Aorta (tissue), 5 donors: ENCODE results near the gene CMC1. TPM values are rescaled to one million over a fixed set of nuclear protein-coding genes. Genes with fewer than 3 reads are reported as not detected.

ENCODE experiments used
- ATAC-seq: fragments of 200-7000 bp; cut with Tn5 transposase; one replicate; pipeline ENCODE4 v1.9.1; 2022; ENCODE audit warnings: moderate library complexity; ENCODE audit not compliant: low FRiP score
- DNase-seq, 2 donors: peaks; one replicate each; pipeline ENCODE4 v3.0.0-alpha.2; 2020
- H3K27ac ChIP-seq, 2 donors: one replicate each; pipeline ENCODE4 v1.5.1; 2013; ENCODE audit warnings: low read length in 2 of 2, mild to moderate bottlenecking in 2 of 2, moderate library complexity in 2 of 2, control low read depth in 1 of 2, inconsistent platforms in 1 of 2, low read depth in 1 of 2
- H3K27me3 ChIP-seq, 2 donors: one replicate each; pipeline ENCODE4 v1.6.1; 2013; ENCODE audit warnings: control low read depth in 1 of 2, low read length in 1 of 2, mild to moderate bottlenecking in 1 of 2, moderate library complexity in 1 of 2; ENCODE audit not compliant: insufficient read depth in 2 of 2, control insufficient read depth in 1 of 2
- H3K36me3 ChIP-seq, 2 donors: one replicate each; pipeline ENCODE4 v1.6.1; 2013; ENCODE audit warnings: control low read depth in 1 of 2, low read length in 1 of 2, mild to moderate bottlenecking in 1 of 2; ENCODE audit not compliant: insufficient read depth in 2 of 2, control insufficient read depth in 1 of 2
- H3K4me1 ChIP-seq, 2 donors: one replicate each; pipeline ENCODE4 v1.6.1; 2013; ENCODE audit warnings: low read length in 2 of 2, control low read depth in 1 of 2, mild to moderate bottlenecking in 1 of 2, moderate library complexity in 1 of 2; ENCODE audit not compliant: insufficient read depth in 2 of 2, control insufficient read depth in 1 of 2
- H3K4me3 ChIP-seq, 2 donors: one replicate each; pipeline ENCODE4 v1.5.1; 2013; ENCODE audit warnings: low read length in 2 of 2, control low read depth in 1 of 2, mild to moderate bottlenecking in 1 of 2
- H3K9me3 ChIP-seq: one replicate; pipeline ENCODE4 v1.6.1; 2013; ENCODE audit warnings: mild to moderate bottlenecking, low read length; ENCODE audit not compliant: control insufficient read depth
- WGBS, 2 donors: extraction: QIAGEN DNeasy Blood & Tissue Kit; methylation state at CpG; one replicate each; pipeline ENCODE4 v1.1.7; 2013; 5-methylcytosine and 5-hydroxymethylcytosine counted together
- intact Hi-C, 2 donors: fragments of 100-400 bp; cut with DNase I; formaldehyde crosslinking; loops; one replicate each; pipeline versions ENCODE4 v1.14.2 to v1.15.0; 2022
- polyA plus RNA-seq, 2 donors: library from polyadenylated mRNA; stranded (reverse); fragments of 200-250 nt; gene quantifications; one replicate each; pipeline ENCODE4 v1.2.3, GENCODE V29; 2013
- total RNA-seq, 2 donors: library from RNA; stranded (reverse); fragmentation: NEBNext Ultra II Directional; extraction: Animal tissue kit (Norgen Biotek cat#: 25700); gene quantifications; one replicate each; pipeline ENCODE4 v1.2.1, GENCODE V29; 2021
- donor health status: healthy with polysubstance abuse.
- donor health status: Bipolar disorder and iron deficiency.
- donor health status: DM: no; HTN: no; CAD: no.
- donor health status: DM: no; HTN: no; CAD: no.
- donor health status: DM: yes; HTN: yes; CAD: no.

CMC1 gene
- total and polyA plus RNA-seq, 4 donors: 16.0 to 69.9 (median 20.1) TPM

- DNase-seq (no peak), ATAC-seq (no peak)
- Histone ChIP-seq H3K4me3 (no peak overlapping the region), H3K4me1 (no peaks in the 10 kb centered on the region), H3K9me3 (no peaks in the 10 kb centered on the region), H3K36me3 (no peaks in the 10 kb centered on the region), H3K27me3 (no peaks in the 10 kb centered on the region), H3K27ac (no peak overlapping the region)
- intact Hi-C loops: no loop called here
- 86 to 91% methylated on average over 3 of the region's 3 CpGs for WGBS, 2 donors
These were observed 2.3 kb upstream of the CMC1 start for GRCh38 chr3:28239108-28239507.

- DNase-seq: no peak
- 60 to 66% methylated on average over 7 of the region's 7 CpGs for WGBS, 2 donors
- no peaks in the 10 kb centered on the region for H3K36me3 ChIP-seq
- H3K27me3 ChIP-seq: no peaks in the 10 kb centered on the region
- ATAC-seq: no peak
- H3K4me3 ChIP-seq: peak overlapping the region; percentile 54 to 64
- H3K9me3 ChIP-seq: no peaks in the 10 kb centered on the region
- no peak overlapping the region for H3K27ac ChIP-seq
- H3K4me1 ChIP-seq: no peaks in the 10 kb centered on the region
- intact Hi-C loops: no loop called here
These were observed 978 bp upstream of the CMC1 start for GRCh38 chr3:28240441-28240840.

GRCh38 chr3:28242519-28242918 is 1.1 kb downstream of the CMC1 start:
- Histone ChIP-seq H3K27me3 (no peaks in the 10 kb centered on the region), H3K4me1 (no peaks in the 10 kb centered on the region), H3K36me3 (no peaks in the 10 kb centered on the region), H3K9me3 (no peaks in the 10 kb centered on the region), H3K27ac (no peak overlapping the region), H3K4me3 (peak overlapping the region; percentile 73 to 89)
- intact Hi-C loops: no loop called here
- no peak for DNase-seq
- no peak for ATAC-seq
- WGBS, 2 donors: 94 to 96% methylated on average over 3 of the region's 3 CpGs

- no peaks in the 10 kb centered on the region for H3K27me3 ChIP-seq
- intact Hi-C loops: no loop called here
- ATAC-seq (no peak), DNase-seq (no peak)
- 68 to 76% methylated on average over 3 of the region's 3 CpGs for WGBS, 2 donors
- no peak overlapping the region for H3K27ac ChIP-seq
- no peaks in the 10 kb centered on the region for H3K36me3 ChIP-seq
- no peak overlapping the region for H3K4me3 ChIP-seq
- H3K9me3 ChIP-seq: no peaks in the 10 kb centered on the region
- no peaks in the 10 kb centered on the region for H3K4me1 ChIP-seq
These were observed 2.1 kb downstream of the CMC1 start for GRCh38 chr3:28243424-28244106.

GRCh38 chr3:28244491-28244890 is 3.1 kb downstream of the CMC1 start:
- Histone ChIP-seq H3K4me3 (no peak overlapping the region), H3K27me3 (no peaks in the 10 kb centered on the region), H3K4me1 (no peaks in the 10 kb centered on the region), H3K36me3 (no peaks in the 10 kb centered on the region), H3K9me3 (no peaks in the 10 kb centered on the region), H3K27ac (no peak overlapping the region)
- no peak for ATAC-seq
- peak in 1 of 2 donors; percentile 50 for DNase-seq
- intact Hi-C loops: no loop called here
- WGBS, 2 donors: 95% methylated on average over 8 of the region's 8 CpGs

GRCh38 chr3:28247286-28247685 is 5.9 kb downstream of the CMC1 start:
- Histone ChIP-seq H3K36me3 (no peaks in the 10 kb centered on the region), H3K27me3 (no peaks in the 10 kb centered on the region), H3K4me3 (no peak overlapping the region), H3K9me3 (no peaks in the 10 kb centered on the region), H3K4me1 (no peaks in the 10 kb centered on the region), H3K27ac (no peak overlapping the region)
- DNase-seq (no peak), ATAC-seq (no peak)
- 56 to 80% methylated on average over 1 of the region's 1 CpG for WGBS, 2 donors
- intact Hi-C loops: no loop called here

- no peaks in the 10 kb centered on the region for H3K4me1 ChIP-seq
- H3K27me3 ChIP-seq: no peaks in the 10 kb centered on the region
- WGBS, 2 donors: 76 to 87% methylated on average over 3 of the region's 3 CpGs
- ATAC-seq (no peak), DNase-seq (no peak)
- no peaks in the 10 kb centered on the region for H3K9me3 ChIP-seq
- no peak overlapping the region for H3K4me3 ChIP-seq
- H3K36me3 ChIP-seq: no peaks in the 10 kb centered on the region
- intact Hi-C loops: no loop called here
- H3K27ac ChIP-seq: no peak overlapping the region
These were observed 9.6 kb downstream of the CMC1 start for GRCh38 chr3:28250999-28251398.

- intact Hi-C loops: no loop called here
- no peaks in the 10 kb centered on the region for H3K4me1 ChIP-seq
- no peak overlapping the region for H3K27ac ChIP-seq
- no peaks in the 10 kb centered on the region for H3K27me3 ChIP-seq
- no peaks in the 10 kb centered on the region for H3K36me3 ChIP-seq
- H3K9me3 ChIP-seq: no peaks in the 10 kb centered on the region
- H3K4me3 ChIP-seq: no peak overlapping the region
- no peak for ATAC-seq
- no peak for DNase-seq
- 89 to 90% methylated on average over 3 of the region's 3 CpGs for WGBS, 2 donors
These were observed 10.6 kb downstream of the CMC1 start for GRCh38 chr3:28252001-28252431.

GRCh38 chr3:28253040-28253715 is 11.8 kb downstream of the CMC1 start:
- Histone ChIP-seq H3K4me1 (no peaks in the 10 kb centered on the region), H3K27ac (no peak overlapping the region), H3K9me3 (no peaks in the 10 kb centered on the region), H3K27me3 (no peaks in the 10 kb centered on the region), H3K4me3 (no peak overlapping the region), H3K36me3 (no peaks in the 10 kb centered on the region)
- ATAC-seq: no peak
- WGBS, 2 donors: 89 to 94% methylated on average over 9 of the region's 9 CpGs
- DNase-seq: no peak
- intact Hi-C loops: no loop called here
